ENCODE measurements around the gene FAAP100.
"Not testable (repeated sequence)": the region's sequence is repeated elsewhere in the genome, so short reads cannot be mapped to it uniquely, and the experiment has no call there.

GRCh38 chr17:81531013-81531412 is 21.1 kb downstream of the FAAP100 start:
- not testable (repeated sequence) for TF ChIP-seq CTCF, POLR2A (IDR thresholded peaks at IDR 0.05)

All from body of pancreas (tissue), 4 donors.